ENCODE data around the gene GPBP1.

DNA sequence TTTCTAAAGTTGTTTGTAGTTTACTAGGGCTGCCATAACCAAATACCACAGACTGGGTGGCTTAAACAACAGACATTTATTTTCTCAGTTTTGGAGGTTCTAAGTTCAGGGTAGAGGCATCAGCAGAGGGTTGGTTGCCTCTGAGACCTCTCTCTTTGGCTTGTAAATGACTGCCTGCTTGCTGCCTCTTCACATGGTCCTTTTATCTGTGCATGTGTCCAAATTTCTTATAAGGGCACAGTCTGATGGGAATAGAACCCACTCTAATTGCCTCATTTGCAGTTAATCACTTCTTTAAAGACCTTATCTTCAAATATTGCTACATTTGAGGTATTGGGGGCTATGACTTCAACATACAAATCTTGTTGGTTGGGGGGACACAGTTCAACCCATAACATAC, 36.8 kb downstream of the GPBP1 start:
- TF ChIP-seq POLR2AphosphoS5 (IDR thresholded peaks at IDR 0.05; ENCODE audit: low read depth, low read length), result no peak
- no peak for TF ChIP-seq POLR2A (IDR thresholded peaks at IDR 0.05; ENCODE audit: low read depth, low read length)
